IPS DF 6.9 (cell line): Measurements from ENCODE around the gene MAP7D1.
"Not testable (repeated sequence)": the region's sequence is repeated elsewhere in the genome, so short reads cannot be mapped to it uniquely, and the experiment has no call there.

Experiments used
- DNase-seq: peaks from one replicate; pipeline ENCODE4 v3.0.0-alpha.2; 2013; ENCODE audit warnings: low read depth, low spot score
- H3K27ac ChIP-seq: one replicate; pipeline ENCODE4 v1.5.1; 2013; ENCODE audit warnings: low read length, control low read depth
- H3K27me3 ChIP-seq: 2 replicates; pipeline ENCODE4 v1.6.1; 2013; ENCODE audit warnings: mild to moderate bottlenecking, low read length; ENCODE audit not compliant: control insufficient read depth, insufficient read depth
- H3K36me3 ChIP-seq: 2 replicates; pipeline ENCODE4 v1.6.1; 2013; ENCODE audit warnings: low read length; ENCODE audit not compliant: control insufficient read depth, insufficient read depth
- H3K4me1 ChIP-seq: 2 replicates; pipeline ENCODE4 v1.6.1; 2013; ENCODE audit warnings: low read length; ENCODE audit not compliant: control insufficient read depth, insufficient read depth
- H3K4me3 ChIP-seq: 2 replicates; pipeline ENCODE4 v1.5.1; 2013; ENCODE audit warnings: mild to moderate bottlenecking, low read length
- H3K9me3 ChIP-seq: 2 replicates; pipeline ENCODE4 v1.6.1; 2013; ENCODE audit warnings: low read length, inconsistent platforms; ENCODE audit not compliant: control insufficient read depth, insufficient read depth
- WGBS: extraction: QIAGEN DNeasy Blood & Tissue Kit; methylation state at CpG from one replicate; pipeline ENCODE4 v1.1.7; 2013; ENCODE audit warnings: mixed read lengths, missing lambda C conversion rate; ENCODE audit not compliant: insufficient read length, insufficient coverage; 5-methylcytosine and 5-hydroxymethylcytosine counted together

The MAP7D1 gene

GRCh38 chr1:36153476-36153875, 2.5 kb upstream of the MAP7D1 start:
- no peak for DNase-seq
- no peaks in the 10 kb centered on the region for H3K36me3 ChIP-seq
- H3K27me3 ChIP-seq, result peaks cover 20% of the 10 kb centered on the region
- H3K4me3 ChIP-seq, result no peak overlapping the region
- H3K27ac ChIP-seq, result no peak overlapping the region
- peaks cover 11% of the 10 kb centered on the region; the same call in 1 of the 2 replicates for H3K4me1 ChIP-seq
- WGBS, result no CpG with 5 or more reads among the region's 6 CpGs
- H3K9me3 ChIP-seq, result no peaks in the 10 kb centered on the region

- Histone ChIP-seq H3K4me3 (no peak overlapping the region), H3K4me1 (peaks cover 11% of the 10 kb centered on the region; the same call in 1 of the 2 replicates), H3K36me3 (no peaks in the 10 kb centered on the region), H3K27me3 (peaks cover 20% of the 10 kb centered on the region), H3K9me3 (no peaks in the 10 kb centered on the region), H3K27ac (no peak overlapping the region)
- WGBS, result no CpG with 5 or more reads among the region's 6 CpGs
- DNase-seq, result no peak
Observed at GRCh38 chr1:36154335-36154734, 1.6 kb upstream of the MAP7D1 start.

GRCh38 chr1:36154765-36155407, 1.1 kb upstream of the MAP7D1 start:
- H3K36me3 ChIP-seq, result no peaks in the 10 kb centered on the region
- H3K4me3 ChIP-seq, result peak overlapping the region; percentile 64; the same call in 1 of the 2 replicates
- peaks cover 11% of the 10 kb centered on the region; the same call in 1 of the 2 replicates for H3K4me1 ChIP-seq
- no CpG with 5 or more reads among the region's 6 CpGs for WGBS
- H3K9me3 ChIP-seq, result no peaks in the 10 kb centered on the region
- H3K27me3 ChIP-seq, result peaks cover 20% of the 10 kb centered on the region
- DNase-seq, result no peak
- H3K27ac ChIP-seq, result no peak overlapping the region

- Histone ChIP-seq H3K9me3 (no peaks in the 10 kb centered on the region), H3K27ac (no peak overlapping the region), H3K4me1 (peaks cover 6% of the 10 kb centered on the region; the same call in 1 of the 2 replicates), H3K36me3 (no peaks in the 10 kb centered on the region), H3K4me3 (peak overlapping the region; percentile 64), H3K27me3 (peaks cover 20% of the 10 kb centered on the region)
- no peak for DNase-seq
- WGBS, result no CpG with 5 or more reads among the region's 69 CpGs
Observed at GRCh38 chr1:36156329-36157114, 562 bp downstream of the MAP7D1 start.

GRCh38 chr1:36157115-36157903, 1.3 kb downstream of the MAP7D1 start:
- peaks cover 20% of the 10 kb centered on the region for H3K27me3 ChIP-seq
- H3K4me1 ChIP-seq, result peaks cover 6% of the 10 kb centered on the region; the same call in 1 of the 2 replicates
- WGBS, result no CpG with 5 or more reads among the region's 9 CpGs
- H3K9me3 ChIP-seq, result no peaks in the 10 kb centered on the region
- H3K27ac ChIP-seq, result no peak overlapping the region
- DNase-seq, result no peak
- H3K36me3 ChIP-seq, result no peaks in the 10 kb centered on the region
- peak overlapping the region; percentile 64; the same call in 1 of the 2 replicates for H3K4me3 ChIP-seq

GRCh38 chr1:36157973-36158826, 2.2 kb downstream of the MAP7D1 start:
- WGBS, result 100% methylated on average over 1 of the region's 9 CpGs
- no peaks in the 10 kb centered on the region for H3K36me3 ChIP-seq
- no peak for DNase-seq
- H3K9me3 ChIP-seq, result no peaks in the 10 kb centered on the region
- no peak overlapping the region for H3K4me3 ChIP-seq
- H3K27ac ChIP-seq, result no peak overlapping the region
- H3K4me1 ChIP-seq, result peaks cover 6% of the 10 kb centered on the region; the same call in 1 of the 2 replicates
- H3K27me3 ChIP-seq, result peaks cover 16% of the 10 kb centered on the region

GRCh38 chr1:36158827-36159252, 2.9 kb downstream of the MAP7D1 start:
- WGBS, result no CpG with 5 or more reads among the region's 10 CpGs
- H3K9me3 ChIP-seq, H3K4me1 ChIP-seq, H3K4me3 ChIP-seq, DNase-seq, H3K27ac ChIP-seq, H3K36me3 ChIP-seq: not testable (repeated sequence)
- peaks cover 10% of the 10 kb centered on the region; the same call in 1 of the 2 replicates for H3K27me3 ChIP-seq

- Histone ChIP-seq H3K4me3 (no peak overlapping the region), H3K9me3 (no peaks in the 10 kb centered on the region), H3K36me3 (no peaks in the 10 kb centered on the region), H3K27ac (no peak overlapping the region), H3K27me3 (peaks cover 3% of the 10 kb centered on the region; the same call in 1 of the 2 replicates), H3K4me1 (peaks cover 6% of the 10 kb centered on the region; the same call in 1 of the 2 replicates)
- no peak for DNase-seq
- WGBS, result no CpG with 5 or more reads among the region's 10 CpGs
Observed at GRCh38 chr1:36159614-36160387, 3.8 kb downstream of the MAP7D1 start.

- Histone ChIP-seq H3K27me3 (no peaks in the 10 kb centered on the region), H3K27ac (no peak overlapping the region), H3K4me3 (no peak overlapping the region), H3K36me3 (no peaks in the 10 kb centered on the region), H3K9me3 (no peaks in the 10 kb centered on the region), H3K4me1 (peaks cover 4% of the 10 kb centered on the region; the same call in 1 of the 2 replicates)
- no CpG with 5 or more reads among the region's 4 CpGs for WGBS
- DNase-seq, result no peak
Observed at GRCh38 chr1:36160388-36160948, 4.5 kb downstream of the MAP7D1 start.
